Caco-2 (cell line): ENCODE data around the gene HES6. TPM values are rescaled to one million over a fixed set of nuclear protein-coding genes. Genes with fewer than 3 reads are reported as not detected.

Experiments
- BruUV-seq: library from RNA; stranded (reverse); fragments of 400-500 nt; replicated peaks from 2 replicates; lab custom pipeline; 2021; lab: Mats Ljungman, UMichigan
- CTCF ChIA-PET: fragments of 300-600 bp; sonication (Branson Sonifier 250); formaldehyde crosslinking; loops from one replicate; lab custom pipeline; 2022; ENCODE audit warnings: antibody characterized with exemption; lab: Charles Lee
- POLR2A ChIA-PET: fragments of 300-600 bp; sonication (Branson Sonifier 250); formaldehyde crosslinking; loops from one replicate; lab custom pipeline; 2022; ENCODE audit warnings: antibody characterized with exemption; lab: Charles Lee
- DNase-seq, 2 experiments: peaks; one replicate each; pipeline versions ENCODE4 v3.0.0 to v3.0.0-alpha.2; 2020 to 2022
- H3K27me3 ChIP-seq: replicated peaks from 2 replicates; pipeline ENCODE4 v1.6.0; 2011; ENCODE audit warnings: low read length; ENCODE audit not compliant: control insufficient read depth, insufficient read depth
- H3K36me3 ChIP-seq: 2 replicates; pipeline ENCODE4 v1.5.1; 2011; ENCODE audit warnings: low read length; ENCODE audit not compliant: control insufficient read depth, insufficient read depth
- H3K4me1 ChIP-seq: fragments of 250-450 bp; sonication (Bioruptor Pico); 2 replicates; pipeline ENCODE4 v1.5.1; 2020; ENCODE audit warnings: mild to moderate bottlenecking
- H3K4me3 ChIP-seq: 2 replicates; pipeline ENCODE4 v1.5.1; 2011; ENCODE audit warnings: low read depth, mild to moderate bottlenecking, control low read depth, low read length
- H3K9me3 ChIP-seq: fragments of 250-450 bp; sonication (Bioruptor Pico); 2 replicates; pipeline ENCODE4 v1.5.1; 2020; ENCODE audit warnings: mild to moderate bottlenecking, moderate library complexity
- H3K27ac Mint-ChIP-seq: one replicate; pipeline ENCODE4 v1.8.0; 2022; ENCODE audit warnings: mixed read lengths; ENCODE audit not compliant: unreplicated experiment
- H3K27me3 Mint-ChIP-seq: one replicate; pipeline ENCODE4 v1.8.0; 2022; ENCODE audit warnings: mixed read lengths; ENCODE audit not compliant: insufficient read depth, unreplicated experiment
- H3K36me3 Mint-ChIP-seq: one replicate; pipeline ENCODE4 v1.8.0; 2022; ENCODE audit warnings: mild to moderate bottlenecking, mixed read lengths; ENCODE audit not compliant: insufficient read depth, unreplicated experiment
- H3K4me1 Mint-ChIP-seq: one replicate; pipeline ENCODE4 v1.8.0; 2022; ENCODE audit warnings: low read depth, mixed read lengths; ENCODE audit not compliant: unreplicated experiment
- H3K4me3 Mint-ChIP-seq: one replicate; pipeline ENCODE4 v1.8.0; 2022; ENCODE audit warnings: mild to moderate bottlenecking, moderate library complexity, mixed read lengths; ENCODE audit not compliant: unreplicated experiment
- H3K9me3 Mint-ChIP-seq: one replicate; pipeline ENCODE4 v1.8.0; 2022; ENCODE audit warnings: mixed read lengths; ENCODE audit not compliant: unreplicated experiment
- intact Hi-C: fragments of 100-400 bp; cut with micrococcal nuclease; formaldehyde crosslinking; loops from one replicate; pipeline ENCODE4 v1.10.0; 2022; ENCODE audit not compliant: unreplicated experiment
- total RNA-seq: library from RNA; stranded (reverse); gene quantifications from 2 replicates; pipeline ENCODE4 v1.2.3, GENCODE V29; 2022
- TF ChIP-seq, protein P1 (sequence below), 2 experiments: fragments of 200-600 bp in 1 of 2; IDR thresholded peaks; 1 replicate in 1 of 2; 2 replicates in 1 of 2; pipeline versions ENCODE4 v1.5.1 to v1.8.0; 2011 to 2022; ENCODE audit warnings: antibody characterized with exemption in 1 of 2, control low read depth in 1 of 2, inconsistent platforms in 1 of 2, low read depth in 1 of 2, low read length in 1 of 2, mild to moderate bottlenecking in 1 of 2, moderate library complexity in 1 of 2; ENCODE audit not compliant: insufficient read depth in 1 of 2, severe bottlenecking in 1 of 2, unreplicated experiment in 1 of 2

HES6 gene
- total RNA-seq, 1 experiment from 2014 or later = 22.1 TPM

GRCh38 chr2:238252766-238253630 lies 13.2 kb upstream of the HES6 start:
- Mint-ChIP-seq H3K4me1 (no peaks in the 10 kb centered on the region), H3K27me3 (no peaks in the 10 kb centered on the region), H3K9me3 (no peaks in the 10 kb centered on the region), H3K27ac (no peak overlapping the region), H3K4me3 (no peak overlapping the region), H3K36me3 (peaks cover 16% of the 10 kb centered on the region)
- no TSS peak for BruUV-seq
- Histone ChIP-seq H3K9me3 (no peaks in the 10 kb centered on the region), H3K27me3 (no peaks in the 10 kb centered on the region), H3K36me3 (no peaks in the 10 kb centered on the region; the same call in 1 of the 2 replicates), H3K4me1 (no peaks in the 10 kb centered on the region), H3K4me3 (no peak overlapping the region)
- intact Hi-C loops = no loop called here
- ChIA-PET POLR2A (no interaction called here), CTCF (interaction anchor here (1.5 kb wide), 1 partner anchor 10 kb away, joined by 4 read pairs; no protein-coding TSS in a partner anchor)
- no peak for DNase-seq
- TF ChIP-seq, protein P1, sequence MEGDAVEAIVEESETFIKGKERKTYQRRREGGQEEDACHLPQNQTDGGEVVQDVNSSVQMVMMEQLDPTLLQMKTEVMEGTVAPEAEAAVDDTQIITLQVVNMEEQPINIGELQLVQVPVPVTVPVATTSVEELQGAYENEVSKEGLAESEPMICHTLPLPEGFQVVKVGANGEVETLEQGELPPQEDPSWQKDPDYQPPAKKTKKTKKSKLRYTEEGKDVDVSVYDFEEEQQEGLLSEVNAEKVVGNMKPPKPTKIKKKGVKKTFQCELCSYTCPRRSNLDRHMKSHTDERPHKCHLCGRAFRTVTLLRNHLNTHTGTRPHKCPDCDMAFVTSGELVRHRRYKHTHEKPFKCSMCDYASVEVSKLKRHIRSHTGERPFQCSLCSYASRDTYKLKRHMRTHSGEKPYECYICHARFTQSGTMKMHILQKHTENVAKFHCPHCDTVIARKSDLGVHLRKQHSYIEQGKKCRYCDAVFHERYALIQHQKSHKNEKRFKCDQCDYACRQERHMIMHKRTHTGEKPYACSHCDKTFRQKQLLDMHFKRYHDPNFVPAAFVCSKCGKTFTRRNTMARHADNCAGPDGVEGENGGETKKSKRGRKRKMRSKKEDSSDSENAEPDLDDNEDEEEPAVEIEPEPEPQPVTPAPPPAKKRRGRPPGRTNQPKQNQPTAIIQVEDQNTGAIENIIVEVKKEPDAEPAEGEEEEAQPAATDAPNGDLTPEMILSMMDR (IDR thresholded peaks at IDR 0.05; ENCODE audit: insufficient read depth in 1 of 2, low read depth in 1 of 2, low read length in 1 of 2, severe bottlenecking in 1 of 2, unreplicated experiment in 1 of 2) = no peak

DNA sequence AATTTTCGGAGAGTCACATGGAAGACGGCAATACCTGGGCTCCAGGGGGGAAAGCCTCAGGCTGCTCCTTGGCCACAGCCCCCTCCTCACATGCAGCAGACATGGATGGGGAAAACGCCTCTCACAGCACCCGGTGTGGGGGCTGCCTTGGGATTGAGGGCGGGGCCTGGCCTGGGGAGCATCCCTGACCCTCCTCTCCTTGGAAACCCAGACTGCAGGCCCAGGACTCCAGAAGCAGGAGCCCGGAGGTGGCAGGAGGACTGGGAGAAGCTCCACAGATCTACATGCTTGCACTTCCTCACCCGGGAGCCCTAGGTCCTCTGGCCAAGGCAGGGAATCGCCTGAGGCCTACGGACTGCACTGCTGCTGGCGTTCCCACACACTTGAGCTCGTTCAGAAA lies 12.1 kb upstream of the HES6 start:
- ChIA-PET CTCF (no interaction called here), POLR2A (no interaction called here)
- Histone ChIP-seq H3K27me3 (no peaks in the 10 kb centered on the region), H3K36me3 (no peaks in the 10 kb centered on the region; the same call in 1 of the 2 replicates), H3K4me1 (no peaks in the 10 kb centered on the region), H3K4me3 (no peak overlapping the region), H3K9me3 (no peaks in the 10 kb centered on the region)
- no peak overlapping the region for H3K27ac Mint-ChIP-seq
- DNase-seq = no peak
- H3K4me3 Mint-ChIP-seq = no peak overlapping the region
- intact Hi-C loops = no loop called here
- H3K36me3 Mint-ChIP-seq = peaks cover 16% of the 10 kb centered on the region
- no peaks in the 10 kb centered on the region for H3K4me1 Mint-ChIP-seq
- no peaks in the 10 kb centered on the region for H3K9me3 Mint-ChIP-seq
- BruUV-seq = no TSS peak
- TF ChIP-seq, protein P1 (IDR thresholded peaks at IDR 0.05; ENCODE audit: insufficient read depth in 1 of 2, low read depth in 1 of 2, low read length in 1 of 2, severe bottlenecking in 1 of 2, unreplicated experiment in 1 of 2) = no peak
- H3K27me3 Mint-ChIP-seq = no peaks in the 10 kb centered on the region

GRCh38 chr2:238251331-238251730 lies 11.5 kb upstream of the HES6 start:
- no peaks in the 10 kb centered on the region for H3K27me3 Mint-ChIP-seq
- H3K27me3 ChIP-seq = no peaks in the 10 kb centered on the region
- ChIA-PET POLR2A (no interaction called here), CTCF (no interaction called here)
- H3K9me3 Mint-ChIP-seq = no peaks in the 10 kb centered on the region
- H3K4me3 Mint-ChIP-seq = no peak overlapping the region
- no peaks in the 10 kb centered on the region; the same call in 1 of the 2 replicates for H3K36me3 ChIP-seq
- no peak overlapping the region for H3K27ac Mint-ChIP-seq
- TF ChIP-seq, protein P1 (IDR thresholded peaks at IDR 0.05; ENCODE audit: insufficient read depth in 1 of 2, low read depth in 1 of 2, low read length in 1 of 2, severe bottlenecking in 1 of 2, unreplicated experiment in 1 of 2) = no peak
- H3K4me1 ChIP-seq = no peaks in the 10 kb centered on the region
- no TSS peak for BruUV-seq
- no peak for DNase-seq
- intact Hi-C loops = no loop called here
- no peak overlapping the region for H3K4me3 ChIP-seq
- H3K36me3 Mint-ChIP-seq = peaks cover 13% of the 10 kb centered on the region
- no peaks in the 10 kb centered on the region for H3K4me1 Mint-ChIP-seq
- no peaks in the 10 kb centered on the region for H3K9me3 ChIP-seq
